GM12872 (cell line): ENCODE measurements around the gene EPS15.

Experiments
- CTCF ChIP-seq: IDR thresholded peaks from 3 replicates; pipeline ENCODE4 v1.5.1; 2011; ENCODE audit warnings: low read depth, mild to moderate bottlenecking, low read length, moderate library complexity; ENCODE audit not compliant: insufficient read depth

The EPS15 gene

GRCh38 chr1:51378871-51379270, 140.2 kb downstream of the EPS15 start:
- TF ChIP-seq CTCF = no peak

GRCh38 chr1:51373898-51374297, 145.2 kb downstream of the EPS15 start:
- no peak for TF ChIP-seq CTCF

GRCh38 chr1:51372561-51372960, 146.5 kb downstream of the EPS15 start:
- TF ChIP-seq CTCF = no peak

- TF ChIP-seq CTCF = no peak
These were observed 149.9 kb downstream of the EPS15 start for GRCh38 chr1:51369171-51369570.

- TF ChIP-seq CTCF = no peak
These were observed 153.3 kb downstream of the EPS15 start for GRCh38 chr1:51365774-51366173.

- TF ChIP-seq CTCF = no peak
These were observed 159.2 kb downstream of the EPS15 start for GRCh38 chr1:51359879-51360278.

GRCh38 chr1:51355382-51355781, 163.7 kb downstream of the EPS15 start:
- TF ChIP-seq CTCF = no peak

- no peak for TF ChIP-seq CTCF
These were observed 164.7 kb downstream of the EPS15 start for GRCh38 chr1:51354416-51354815.
